ENCODE results near the gene TNFSF15. TPM values are rescaled to one million over a fixed set of nuclear protein-coding genes. Genes with fewer than 3 reads are reported as not detected.

Gene TNFSF15
- 0.90 and 4.3 TPM in 2 replicates for total RNA-seq

GRCh38 chr9:114805670-114806525 lies at the start of gene TNFSF15:
TSS of gene TNFSF15 (minus strand) at chr9:114806039. CDS start at chr9:114806012, 27 bp downstream.
- peak in 1 of 2 donors; percentile 54 for DNase-seq (ENCODE audit: low read depth in 2 of 2)

DNA sequence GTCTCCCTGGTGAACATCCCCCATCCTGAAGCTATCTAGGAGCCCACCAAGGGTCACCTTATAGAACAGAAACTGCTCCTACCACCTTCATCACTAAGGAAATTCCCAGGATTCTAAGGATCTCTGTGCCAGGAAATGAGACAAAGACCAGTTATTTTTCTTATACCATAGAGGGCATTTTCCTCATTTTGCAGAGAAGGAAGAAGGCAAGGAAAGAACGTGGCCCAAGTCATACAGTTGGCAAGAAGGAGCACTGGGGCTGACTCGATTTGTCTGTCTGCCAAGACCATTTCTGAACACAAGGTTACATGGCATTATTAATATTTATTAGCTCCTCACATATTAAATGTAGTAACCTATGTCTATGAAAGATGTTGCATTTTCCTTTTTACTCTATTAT lies 49.6 kb upstream of the TNFSF15 start:
- peak in 1 of 2 donors; percentile 45 for DNase-seq (ENCODE audit: low read depth in 2 of 2)

GRCh38 chr9:114854736-114855355 lies 49.0 kb upstream of the TNFSF15 start:
- no peak for DNase-seq (ENCODE audit: low read depth in 2 of 2)

GRCh38 chr9:114853071-114853855 lies 47.4 kb upstream of the TNFSF15 start:
- DNase-seq (ENCODE audit: low read depth in 2 of 2): no peak

GRCh38 chr9:114852050-114852594 lies 46.3 kb upstream of the TNFSF15 start:
- no peak for DNase-seq (ENCODE audit: low read depth in 2 of 2)

GRCh38 chr9:114851306-114851705 lies 45.5 kb upstream of the TNFSF15 start:
- DNase-seq (ENCODE audit: low read depth in 2 of 2): no peak

- peak in 1 of 2 donors; percentile 19 for DNase-seq (ENCODE audit: low read depth in 2 of 2)
Observed at GRCh38 chr9:114850871-114851270, 45.0 kb upstream of the TNFSF15 start.

GRCh38 chr9:114849450-114849849 lies 43.6 kb upstream of the TNFSF15 start:
- no peak for DNase-seq (ENCODE audit: low read depth in 2 of 2)

DNA sequence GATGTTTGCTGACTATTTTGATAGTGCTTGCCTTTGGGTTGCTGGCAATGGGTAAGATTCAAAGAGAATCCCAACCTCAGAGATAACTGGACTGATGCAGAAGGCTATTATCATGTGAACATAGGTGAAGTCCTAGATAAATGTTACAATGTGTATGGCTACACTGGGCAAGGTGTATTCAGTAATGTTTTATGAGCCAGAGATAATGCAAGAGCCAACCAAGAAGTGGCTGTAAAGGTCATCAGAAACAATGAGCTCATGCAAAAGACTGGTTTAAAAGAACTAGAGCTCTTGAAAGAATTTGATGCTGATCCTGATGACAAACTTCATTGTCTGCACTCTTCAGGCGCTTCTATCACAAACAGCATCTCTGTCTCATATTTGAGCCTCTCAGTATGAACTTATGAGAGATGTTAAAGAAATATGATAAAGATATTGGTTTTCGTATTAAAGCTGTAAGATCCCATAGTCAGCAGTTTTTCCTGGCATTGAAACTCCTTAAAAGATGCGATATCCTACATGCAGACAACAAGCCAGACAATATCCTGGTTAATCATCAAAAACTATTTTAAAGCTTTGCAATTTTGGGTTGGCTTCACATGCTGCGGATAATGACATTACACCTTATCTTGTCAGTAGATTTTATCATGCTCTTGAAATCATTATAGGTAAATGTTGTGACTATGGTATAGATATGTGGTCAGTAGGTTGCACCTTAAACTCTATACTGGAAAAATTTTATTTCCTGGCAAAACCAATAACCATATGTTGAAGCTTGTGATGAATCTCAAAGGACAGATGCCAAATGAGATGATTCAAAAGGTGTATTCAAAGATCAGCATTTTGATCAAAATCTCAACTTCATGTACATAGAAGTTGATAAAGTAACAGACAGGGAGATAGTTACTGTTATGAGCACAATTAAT lies 41.9 kb upstream of the TNFSF15 start:
- no peak for DNase-seq (ENCODE audit: low read depth in 2 of 2)

DNA sequence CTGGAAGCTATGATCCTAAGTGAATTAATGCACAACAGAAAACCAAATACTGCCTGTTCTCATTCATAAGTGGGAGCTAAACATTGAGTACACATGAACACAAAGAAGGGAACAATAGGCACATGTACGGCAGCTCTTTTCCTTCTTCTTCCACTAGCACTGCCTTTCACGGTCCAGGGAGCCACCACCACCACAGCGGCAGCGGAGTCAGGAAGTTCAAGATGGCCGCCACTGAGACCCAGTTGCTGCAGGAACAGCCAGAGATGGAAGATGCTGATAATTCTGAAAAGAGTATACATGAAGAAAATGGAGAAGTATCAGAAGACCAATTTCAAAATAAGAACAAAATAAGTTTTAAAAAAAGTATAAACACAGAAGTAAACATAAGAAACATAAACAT lies 39.5 kb upstream of the TNFSF15 start:
- no peak for DNase-seq (ENCODE audit: low read depth in 2 of 2)

DNA sequence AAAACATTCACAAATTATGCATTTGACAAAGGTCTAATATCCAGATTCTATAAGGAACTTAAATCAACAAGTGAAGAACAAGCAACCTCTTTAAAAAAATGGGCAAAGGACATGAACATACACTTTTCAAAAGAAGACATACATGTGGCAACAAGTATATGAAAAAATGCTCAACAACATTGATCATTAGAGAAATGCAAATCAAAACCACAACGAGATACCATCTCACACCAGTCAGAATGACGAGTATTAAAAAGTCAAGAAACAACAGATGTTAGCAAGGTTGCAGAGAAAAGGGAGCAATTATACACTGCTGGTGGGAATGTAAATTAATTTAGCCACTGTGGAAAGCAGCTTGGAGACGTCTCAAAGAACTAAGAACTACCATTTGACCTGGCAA lies 38.9 kb upstream of the TNFSF15 start:
- DNase-seq (ENCODE audit: low read depth in 2 of 2): no peak

DNA sequence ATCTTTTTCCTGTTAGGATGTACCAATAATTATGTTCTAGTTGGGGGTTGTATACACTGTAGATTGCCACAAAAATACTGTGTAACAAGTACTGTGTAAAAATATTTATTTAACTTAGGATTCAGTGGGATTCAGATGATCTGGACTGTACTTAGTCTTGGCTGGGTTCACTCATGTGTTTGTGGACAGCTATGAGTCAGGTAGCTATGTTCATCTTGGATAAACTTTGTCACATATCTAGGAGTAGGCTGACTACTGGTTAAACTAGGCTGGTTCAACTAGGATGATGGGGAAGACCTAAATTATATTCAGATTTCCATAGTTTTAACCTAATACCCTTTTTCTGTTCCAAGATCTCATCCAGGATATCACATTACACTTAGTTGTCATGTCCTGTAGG lies 32.1 kb upstream of the TNFSF15 start:
- DNase-seq (ENCODE audit: low read depth in 2 of 2): no peak

- DNase-seq (ENCODE audit: low read depth in 2 of 2): no peak
Observed at GRCh38 chr9:114836769-114837168, 30.9 kb upstream of the TNFSF15 start.

DNA sequence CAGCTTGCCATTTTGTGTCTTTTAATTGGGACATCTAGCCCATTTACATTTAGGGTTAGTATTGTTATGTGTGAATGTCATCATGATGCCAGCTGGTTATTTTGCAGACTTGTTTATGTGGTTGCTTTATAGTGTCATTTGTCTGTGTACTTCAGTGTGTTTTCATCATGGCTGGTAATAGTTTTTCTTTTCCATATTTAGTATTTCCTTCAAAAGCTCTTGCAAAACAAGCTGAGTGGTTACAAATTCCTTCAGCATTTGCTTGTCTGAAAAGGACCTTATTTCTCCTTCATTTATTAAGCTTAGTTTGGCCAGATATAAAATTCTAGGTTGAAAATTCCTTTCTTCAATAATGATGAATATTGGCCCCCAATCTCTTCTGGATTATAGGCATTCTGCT lies 28.5 kb upstream of the TNFSF15 start:
- DNase-seq (ENCODE audit: low read depth in 2 of 2): no peak

DNA sequence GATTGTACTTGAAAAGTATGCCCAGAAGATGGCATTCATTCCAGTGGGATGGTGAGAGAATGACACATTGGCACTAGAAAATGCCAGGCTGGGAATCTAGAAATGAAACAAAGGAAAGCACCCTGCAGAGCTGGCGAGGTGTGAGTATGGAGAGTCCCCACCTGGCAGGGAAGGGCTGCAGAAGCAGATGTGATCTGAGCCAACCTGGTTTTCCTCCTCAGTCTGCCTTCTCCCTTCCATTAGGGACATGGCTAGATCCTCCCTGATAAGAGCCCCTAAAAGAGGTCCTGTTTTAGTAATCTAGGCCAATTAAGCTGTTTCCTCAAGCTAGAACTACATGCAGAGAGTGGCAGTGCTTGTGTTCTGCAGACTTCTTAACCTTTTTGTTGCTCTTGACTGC lies 24.7 kb upstream of the TNFSF15 start:
- no peak for DNase-seq (ENCODE audit: low read depth in 2 of 2)

DNA sequence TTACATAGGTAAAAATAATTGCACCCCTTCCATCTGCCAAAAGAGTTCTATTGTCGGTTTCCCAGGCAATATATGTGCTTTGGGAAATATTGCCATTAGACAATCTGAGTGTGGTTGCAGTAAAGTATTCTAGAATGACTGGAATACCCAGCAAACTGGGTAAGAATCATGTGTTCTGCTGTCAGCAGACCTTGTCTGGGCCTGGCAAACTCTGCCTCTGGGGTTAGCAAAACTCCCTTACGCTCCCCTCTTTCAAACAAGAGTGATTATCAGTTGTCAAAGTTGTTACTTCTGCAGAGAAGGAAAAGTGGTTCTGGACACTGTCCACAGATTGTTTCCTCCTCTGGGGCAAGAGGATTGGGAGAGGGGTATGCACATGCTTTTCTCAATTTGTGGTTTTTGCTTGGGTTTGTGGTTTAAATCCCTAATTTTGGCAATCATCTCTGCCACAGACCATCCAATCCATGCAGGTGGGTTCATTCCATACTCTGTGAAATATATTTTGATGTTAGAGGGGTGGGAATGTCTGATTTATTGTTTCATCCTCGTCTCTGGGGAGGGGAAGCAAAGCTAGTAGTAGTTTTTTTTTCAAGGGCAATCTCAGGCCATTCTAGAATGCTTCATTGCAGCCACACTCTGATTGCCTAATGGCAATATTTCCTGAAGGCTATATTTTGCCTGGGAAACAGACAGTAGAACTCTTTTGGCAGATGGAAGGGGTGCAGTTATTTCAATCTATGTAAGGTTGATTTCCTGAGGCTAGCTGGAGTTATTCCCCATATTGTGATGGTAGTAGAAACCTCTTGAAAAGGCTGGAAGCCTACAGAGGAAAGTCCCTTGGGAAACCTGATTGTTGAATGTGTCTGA lies 24.0 kb upstream of the TNFSF15 start:
- DNase-seq (ENCODE audit: low read depth in 2 of 2): no peak

GRCh38 chr9:114828303-114828650 lies 22.4 kb upstream of the TNFSF15 start:
- DNase-seq (ENCODE audit: low read depth in 2 of 2): no peak

DNA sequence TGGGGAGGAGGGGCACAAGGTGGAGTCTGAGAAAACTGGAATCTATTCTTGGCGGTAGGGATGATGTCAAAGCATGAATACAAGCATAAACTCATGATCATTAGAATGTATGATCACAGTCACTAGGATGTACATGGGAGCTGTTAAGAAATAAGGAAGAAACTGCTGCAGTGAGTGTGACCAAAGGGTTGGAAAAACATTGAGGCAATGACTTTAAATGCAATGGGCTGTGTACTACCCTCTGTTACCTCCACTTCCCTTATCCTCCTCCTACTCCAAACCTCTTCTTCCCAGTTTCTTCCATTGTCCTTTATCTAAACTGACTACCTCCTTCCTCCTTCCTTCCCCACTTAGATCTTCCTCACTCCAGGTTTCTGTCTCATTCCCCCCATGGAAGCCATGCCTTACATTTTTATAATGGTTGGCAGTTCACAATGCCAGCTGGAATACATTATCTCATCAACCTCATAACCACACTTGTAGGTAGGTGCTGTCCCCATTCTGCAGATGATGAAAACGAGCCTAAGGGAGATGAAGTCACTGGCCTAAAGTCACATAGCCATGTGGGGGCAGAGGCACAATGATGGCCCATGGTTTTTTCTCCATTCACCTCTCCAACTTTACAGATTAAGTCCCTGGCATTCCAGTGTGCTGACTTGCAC lies 21.9 kb upstream of the TNFSF15 start:
- no peak for DNase-seq (ENCODE audit: low read depth in 2 of 2)

DNA sequence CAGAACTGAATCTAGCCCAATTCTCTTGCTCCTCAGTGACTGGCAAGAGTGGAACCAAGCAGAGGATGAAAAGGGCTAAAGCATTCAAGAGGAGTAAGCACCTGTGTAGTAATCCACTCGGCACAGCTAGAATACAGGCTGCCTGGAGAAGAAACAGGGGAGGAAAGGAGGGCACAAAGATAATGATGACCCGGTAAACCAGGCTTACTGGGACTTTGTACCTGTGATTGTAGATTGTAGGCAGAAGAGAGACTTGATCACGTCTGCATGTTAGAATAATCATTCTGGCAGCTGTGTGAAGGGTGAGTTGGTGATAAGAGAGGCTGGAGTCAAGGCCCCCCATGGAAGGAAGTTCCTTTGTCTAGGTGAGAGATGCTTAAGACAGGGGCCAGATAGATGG lies 20.6 kb upstream of the TNFSF15 start:
- DNase-seq (ENCODE audit: low read depth in 2 of 2): no peak

Data from dermis microvascular lymphatic vessel endothelial cell (primary cell).